SIG-M5 treated with dmso at 0.1 percent for 504 hours (cell line): ENCODE measurements around the gene TMEM51.
"Not testable (repeated sequence)": the region's sequence is repeated elsewhere in the genome, so short reads cannot be mapped to it uniquely, and the experiment has no call there.

Source experiments
- DNase-seq: peaks from one replicate; lab custom pipeline; 2025; ENCODE audit not compliant: unreplicated experiment; lab: John Stamatoyannopoulos, UW

Gene TMEM51

GRCh38 chr1:15125101-15125745 lies 28.3 kb upstream of the TMEM51 start:
- DNase-seq = no peak

- DNase-seq = no peak
Measured at GRCh38 chr1:15128077-15128476, 25.5 kb upstream of the TMEM51 start.

- peak; percentile 15 for DNase-seq
Measured at GRCh38 chr1:15128520-15129313, 24.8 kb upstream of the TMEM51 start.

GRCh38 chr1:15129944-15130343 lies 23.6 kb upstream of the TMEM51 start:
- no peak for DNase-seq

- no peak for DNase-seq
Measured at GRCh38 chr1:15130607-15131006, 22.9 kb upstream of the TMEM51 start.

GRCh38 chr1:15132965-15133364 lies 20.6 kb upstream of the TMEM51 start:
- no peak for DNase-seq

- DNase-seq = no peak
Measured at GRCh38 chr1:15134285-15134684, 19.3 kb upstream of the TMEM51 start.

- not testable (repeated sequence) for DNase-seq
Measured at GRCh38 chr1:15135604-15136003, 17.9 kb upstream of the TMEM51 start.

- no peak for DNase-seq
Measured at GRCh38 chr1:15137809-15138208, 15.7 kb upstream of the TMEM51 start.

GRCh38 chr1:15139654-15140350 lies 13.7 kb upstream of the TMEM51 start:
- DNase-seq = no peak

- DNase-seq = no peak
Measured at GRCh38 chr1:15141935-15142539, 11.5 kb upstream of the TMEM51 start.

- DNase-seq = no peak
Measured at GRCh38 chr1:15145327-15145726, 8.2 kb upstream of the TMEM51 start.

GRCh38 chr1:15146142-15146680 lies 7.3 kb upstream of the TMEM51 start:
- no peak for DNase-seq

- DNase-seq = no peak
Measured at GRCh38 chr1:15146971-15147376, 6.6 kb upstream of the TMEM51 start.

- DNase-seq = no peak
Measured at GRCh38 chr1:15148004-15148403, 5.5 kb upstream of the TMEM51 start.

- DNase-seq = no peak
Measured at GRCh38 chr1:15148475-15148874, 5.1 kb upstream of the TMEM51 start.

- DNase-seq = no peak
Measured at GRCh38 chr1:15148941-15149340, 4.6 kb upstream of the TMEM51 start.

- DNase-seq = no peak
Measured at GRCh38 chr1:15150376-15150775, 3.2 kb upstream of the TMEM51 start.

GRCh38 chr1:15151377-15151806 lies 2.2 kb upstream of the TMEM51 start:
- no peak for DNase-seq

- DNase-seq = no peak
Measured at GRCh38 chr1:15151871-15152270, 1.7 kb upstream of the TMEM51 start.
